HG03342 (cell line): ENCODE data around the gene SQOR.
A peak's percentile ranks its signal among the peaks of the same experiment; 100 is the strongest.

Experiments used
- ATAC-seq: cut with Tn5 transposase; IDR thresholded peaks from one replicate; pipeline ENCODE4 v1.9.1; 2021; ENCODE audit warnings: mild to moderate bottlenecking, moderate library complexity; ENCODE audit not compliant: unreplicated experiment

The SQOR gene

DNA sequence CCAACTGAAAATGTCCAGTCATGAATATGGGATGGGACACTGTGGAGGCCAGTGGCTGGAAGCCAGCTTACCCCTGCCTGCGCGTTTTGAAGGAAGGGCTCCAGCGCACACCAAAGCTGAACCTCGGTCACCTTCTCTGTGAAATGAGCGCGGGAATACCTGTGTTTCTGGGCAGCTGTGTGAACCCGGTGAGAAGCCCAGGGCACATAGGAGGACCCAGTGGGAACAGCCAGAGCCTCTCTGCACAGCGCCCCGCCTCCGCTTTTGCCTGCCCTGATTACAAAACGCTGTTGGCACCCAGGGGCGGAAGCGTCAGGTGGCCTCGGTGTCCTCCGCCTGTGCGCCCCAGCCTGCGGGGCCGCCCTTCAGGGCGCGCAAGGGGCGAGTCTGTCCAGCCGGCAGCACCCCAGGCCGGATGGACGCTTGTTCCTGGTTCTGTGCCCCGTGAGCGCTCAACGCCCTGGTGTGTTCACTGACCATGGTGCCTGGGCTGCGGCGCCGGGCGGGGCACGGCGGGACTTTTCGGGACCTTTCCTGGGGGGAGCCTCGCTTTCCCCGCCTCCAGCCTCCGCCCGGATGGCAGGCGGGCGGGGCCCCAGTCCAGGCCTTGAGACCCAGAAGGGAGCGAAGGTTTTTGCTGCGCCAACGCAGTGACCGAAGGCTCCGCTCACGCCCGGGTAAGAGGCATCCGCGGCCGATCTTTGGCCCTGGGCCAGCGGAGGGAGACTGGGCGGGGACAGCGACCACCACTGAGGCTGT is at the start of gene SQOR:
Gene SQOR (plus strand): TSS at position 598 of the 759 bp plus-strand sequence. CDS start 23,895 bp downstream, outside the sequence.
- ATAC-seq, result peak; percentile 64

DNA sequence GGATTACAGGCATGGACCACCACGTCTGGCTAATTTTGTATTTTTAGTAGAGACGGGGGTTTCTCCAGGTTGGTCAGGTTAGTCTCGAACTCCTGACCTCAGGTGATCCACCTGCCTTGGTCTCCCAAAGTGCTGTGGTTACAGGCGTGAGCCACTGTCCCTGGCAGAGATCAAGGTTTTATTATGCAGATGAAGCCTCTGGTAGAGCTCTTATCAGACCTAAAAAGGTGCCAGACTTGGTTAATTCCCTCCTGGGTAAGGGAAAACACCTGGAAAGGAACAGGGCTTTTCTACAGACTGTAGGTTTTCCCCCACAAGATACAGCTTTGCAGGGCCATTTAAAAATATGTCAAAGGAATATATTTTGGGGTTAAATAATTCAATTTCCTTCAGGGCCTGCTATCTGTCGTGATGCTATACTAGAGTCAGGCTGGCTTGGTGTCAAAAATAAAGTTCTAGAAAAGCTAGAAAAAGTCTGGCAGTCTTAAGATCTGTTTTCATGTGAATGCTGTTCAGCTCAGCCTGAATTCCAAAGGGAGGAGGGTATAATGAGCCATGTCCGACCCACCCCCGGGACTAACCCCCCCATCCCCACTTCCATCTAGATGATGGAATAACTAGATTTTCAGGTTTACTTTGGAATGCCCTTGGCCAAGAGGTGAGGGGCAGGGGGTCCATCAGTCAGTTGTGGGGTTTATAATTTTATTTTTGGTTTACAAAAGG is 49.6 kb upstream of the SQOR start:
- no peak for ATAC-seq

DNA sequence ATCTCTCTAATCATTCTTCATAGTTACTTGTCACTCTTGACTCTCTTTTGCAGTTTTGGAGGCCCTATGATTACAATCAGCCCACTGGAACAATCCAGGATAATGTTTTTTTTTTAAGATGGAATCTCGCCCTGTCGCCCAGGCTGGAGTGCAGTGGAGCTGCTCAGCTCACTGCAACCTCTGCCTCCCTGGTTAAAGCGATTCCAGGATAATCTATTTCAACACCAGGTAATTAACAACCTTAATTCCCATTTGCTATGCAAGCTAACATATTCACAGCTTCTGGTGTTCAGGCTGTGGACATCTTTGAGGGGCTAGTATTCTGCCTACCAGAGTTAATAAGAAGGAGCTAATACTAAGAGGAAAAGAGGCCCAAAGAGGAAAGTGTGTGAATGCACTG is 48.7 kb upstream of the SQOR start:
- ATAC-seq, result no peak

DNA sequence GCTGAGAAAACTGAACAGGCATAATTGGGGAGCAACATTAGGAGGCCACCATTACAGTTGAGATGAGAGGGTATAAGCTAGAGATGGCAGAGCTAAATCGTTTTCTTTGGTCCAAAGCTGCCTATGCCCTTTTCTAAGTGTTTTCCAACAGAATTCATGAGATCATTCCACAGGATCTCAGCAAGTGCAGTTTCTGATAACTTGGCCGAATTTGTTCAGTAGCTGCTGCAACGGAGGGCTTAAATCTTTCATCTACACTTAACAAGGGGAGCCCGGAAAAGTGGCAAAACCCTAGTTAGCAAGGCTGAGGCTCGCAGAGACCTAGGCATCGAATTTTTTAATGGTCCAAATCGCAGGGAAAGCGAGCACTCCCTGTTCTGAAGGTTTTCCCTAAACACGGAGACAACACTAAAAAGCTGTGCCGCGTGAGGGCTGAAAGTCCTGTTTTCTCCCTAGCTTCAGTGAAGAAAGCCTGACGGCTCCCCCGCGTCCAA is 48.2 kb upstream of the SQOR start:
- ATAC-seq, result peak; percentile 2

DNA sequence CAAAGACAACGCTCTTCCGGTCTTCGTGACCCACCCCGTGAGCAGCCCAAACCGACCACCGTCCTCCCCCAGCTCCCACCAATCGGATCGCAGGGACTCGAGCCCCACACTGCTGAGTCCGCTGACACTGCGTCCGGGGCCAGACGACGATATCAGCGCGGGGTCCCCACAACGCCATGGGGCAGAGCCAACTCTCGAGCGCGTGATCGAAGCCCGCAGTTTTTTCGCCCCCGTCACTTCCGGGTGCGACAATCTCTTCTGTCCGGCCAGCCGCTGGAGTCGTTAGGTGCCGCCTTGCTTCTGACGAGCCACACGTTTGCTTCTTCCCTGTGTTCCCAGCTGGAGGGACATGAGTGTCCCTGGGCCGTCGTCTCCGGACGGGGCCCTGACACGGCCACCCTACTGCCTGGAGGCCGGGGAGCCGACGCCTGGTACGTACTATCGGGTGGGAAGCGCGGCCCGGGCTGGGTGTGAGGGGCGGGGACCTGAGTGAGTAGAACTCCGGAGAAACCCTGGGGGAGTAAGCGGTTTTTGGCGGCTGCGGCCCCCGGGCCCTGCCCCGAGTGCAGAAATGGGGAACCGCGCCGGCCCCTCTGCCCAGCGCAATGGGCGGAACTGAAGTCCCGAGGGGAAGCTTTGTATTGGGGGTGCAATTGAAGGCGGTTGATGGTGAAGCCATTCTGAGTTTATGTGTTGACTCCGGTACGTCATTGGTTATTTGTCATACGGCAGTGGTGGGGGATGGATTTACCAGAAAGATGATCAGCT is 47.5 kb upstream of the SQOR start, which contains the start of gene BLOC1S6:
Gene BLOC1S6 (plus strand): TSS at position 285 of the 768 bp plus-strand sequence. CDS start 65 bp downstream, at position 350.
- peak; percentile 78 for ATAC-seq

DNA sequence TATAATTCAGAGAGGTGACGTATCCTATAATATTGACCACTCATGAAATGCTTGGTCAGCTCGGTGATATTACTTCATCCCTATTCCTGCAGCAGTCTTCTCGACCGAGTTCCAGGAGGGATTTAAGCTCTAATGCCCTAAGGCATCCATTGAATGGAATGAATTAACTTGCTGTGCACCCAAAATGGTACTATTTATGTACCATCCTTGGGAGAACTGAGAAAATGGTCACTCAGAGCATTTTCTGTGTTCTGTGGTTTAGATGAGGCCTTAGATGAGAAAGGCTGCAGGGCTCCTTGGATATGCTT is 47.0 kb upstream of the SQOR start:
- no peak for ATAC-seq

DNA sequence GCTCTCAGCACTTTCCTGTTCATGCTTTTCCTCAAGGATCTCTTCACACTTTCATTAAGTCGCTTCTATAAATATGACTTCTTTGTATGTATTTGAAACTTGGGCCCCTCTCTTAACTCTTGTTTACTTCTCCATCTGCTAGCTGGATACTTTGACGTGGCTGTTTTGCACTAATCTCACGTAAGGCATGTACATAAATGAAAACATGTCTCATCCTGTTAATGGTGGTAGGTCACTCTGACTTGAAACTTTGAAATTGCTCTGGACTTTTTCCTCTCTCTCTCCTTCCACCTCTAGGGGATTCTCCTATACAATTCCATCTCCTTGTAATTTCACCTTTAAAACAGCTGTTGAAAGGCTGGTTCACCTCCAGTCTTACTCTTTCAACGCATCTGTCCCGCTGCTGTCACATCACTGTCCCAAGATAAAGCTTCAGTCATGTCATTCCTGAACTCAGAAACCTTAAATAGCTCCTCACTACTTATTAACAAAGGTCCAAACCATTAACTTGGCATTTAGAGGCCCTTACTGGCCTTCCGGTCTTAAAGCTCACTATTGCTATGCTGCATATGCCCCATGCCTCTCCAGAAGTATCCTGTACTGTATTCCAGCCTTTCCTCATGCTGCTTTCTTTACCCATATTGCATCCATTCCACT is 46.5 kb upstream of the SQOR start:
- ATAC-seq, result no peak

DNA sequence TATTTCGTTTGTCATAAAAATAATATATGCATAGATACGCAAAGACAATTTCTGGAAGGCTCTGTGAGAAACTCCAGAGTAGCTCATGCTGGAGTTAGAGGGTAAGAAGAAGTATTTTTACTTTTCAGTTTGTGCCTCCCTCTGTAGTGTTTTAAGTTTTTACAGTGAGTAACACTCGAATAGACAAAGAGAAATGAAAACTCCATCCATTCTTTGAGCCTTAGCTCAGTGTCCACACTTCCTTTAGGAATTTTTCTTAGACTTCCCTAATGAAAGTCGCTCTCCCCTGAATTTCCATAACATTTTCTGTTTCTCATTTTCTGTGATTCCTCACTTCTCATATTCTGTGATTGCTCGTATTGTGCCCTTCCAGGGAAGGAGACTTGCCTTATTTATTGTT is 45.6 kb upstream of the SQOR start:
- no peak for ATAC-seq

DNA sequence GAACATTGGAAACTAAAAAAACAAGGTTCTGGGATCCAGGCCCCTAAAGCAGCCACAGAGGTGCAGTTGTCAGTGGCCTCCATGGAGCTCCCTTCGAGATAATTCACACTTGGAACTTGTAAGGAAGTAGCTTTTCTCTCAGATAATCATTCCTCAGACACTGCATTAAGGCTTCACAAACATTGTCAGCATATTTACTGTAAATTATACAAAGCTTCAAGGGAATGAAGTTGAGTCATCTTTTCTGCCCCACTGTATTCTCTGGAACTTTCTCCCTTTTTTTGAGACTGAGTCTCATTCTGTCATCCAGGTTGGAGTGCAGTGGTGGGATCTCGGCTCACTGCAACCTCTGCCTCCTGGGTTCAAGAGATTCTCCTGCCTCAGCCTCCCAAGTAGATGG is 40.5 kb upstream of the SQOR start:
- ATAC-seq, result no peak

DNA sequence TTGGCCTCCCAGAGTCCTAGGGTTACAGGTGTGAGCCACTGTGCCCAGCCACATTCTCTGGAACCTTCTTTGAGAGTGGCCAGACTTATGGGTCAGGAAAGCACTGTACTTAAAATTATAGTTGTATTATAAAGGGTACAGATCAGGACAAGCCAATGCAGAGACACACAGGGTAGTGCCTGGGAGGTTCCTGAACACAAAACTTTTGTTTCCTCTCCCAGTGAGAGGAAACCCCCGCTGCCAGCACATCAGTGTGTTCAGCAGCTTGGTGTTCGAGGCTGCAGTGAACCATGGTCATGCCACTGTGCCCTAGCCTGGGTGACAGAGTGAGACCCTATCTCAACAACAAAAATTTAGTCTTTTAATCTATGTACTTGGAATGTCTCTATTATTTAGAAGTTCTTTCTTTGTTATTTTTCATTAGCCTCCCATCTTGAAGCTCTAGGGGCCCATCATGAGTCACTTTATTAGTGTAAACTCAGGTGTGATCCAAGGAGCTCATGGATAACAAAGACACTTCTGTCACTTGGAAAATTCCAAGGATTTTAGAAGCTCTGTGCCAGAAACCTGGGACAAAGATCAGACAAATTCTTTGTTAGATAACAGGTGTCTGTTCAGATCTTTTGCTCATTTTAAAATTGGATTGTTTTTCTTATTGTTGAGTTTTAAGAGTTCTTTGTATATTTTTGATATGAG is 39.8 kb upstream of the SQOR start:
- ATAC-seq, result no peak

DNA sequence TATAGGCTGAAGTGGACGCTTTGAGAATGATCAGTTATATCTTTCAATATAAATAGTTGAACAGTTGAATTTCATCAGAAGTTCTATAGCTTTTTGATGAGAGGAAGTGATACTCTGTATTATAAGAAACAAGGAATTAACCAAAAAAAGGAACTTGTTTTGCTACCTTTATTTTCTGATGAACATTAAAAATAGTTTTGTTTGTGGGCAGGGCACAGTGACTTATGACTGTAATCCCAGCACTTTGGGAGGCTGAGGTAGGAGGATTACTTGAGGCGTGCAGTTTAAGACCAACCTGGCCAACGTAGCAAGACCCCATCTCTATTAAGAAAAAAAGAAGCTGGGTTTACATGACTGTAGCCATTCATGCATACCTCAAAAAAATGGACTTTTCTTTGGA is 30.9 kb upstream of the SQOR start:
- ATAC-seq, result no peak

DNA sequence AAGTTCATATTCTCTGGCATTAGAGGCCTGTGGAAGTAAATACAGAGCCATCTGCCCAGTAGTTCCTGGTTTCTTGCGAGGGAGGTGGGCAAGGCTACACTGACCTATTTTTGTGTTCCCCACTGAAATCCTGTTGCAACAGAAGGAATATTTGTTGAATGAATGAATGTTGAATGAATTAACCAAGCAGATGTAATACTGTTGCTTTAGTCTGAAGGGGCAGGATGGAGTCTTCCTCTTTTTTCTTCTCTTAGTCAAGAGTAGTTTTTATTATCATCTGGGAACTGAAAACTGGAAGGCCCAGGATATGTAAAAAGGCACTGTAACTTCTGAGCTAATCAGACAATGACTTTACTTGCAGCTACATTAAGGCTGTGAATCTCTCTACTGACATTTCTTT is 30.5 kb upstream of the SQOR start:
- no peak for ATAC-seq

DNA sequence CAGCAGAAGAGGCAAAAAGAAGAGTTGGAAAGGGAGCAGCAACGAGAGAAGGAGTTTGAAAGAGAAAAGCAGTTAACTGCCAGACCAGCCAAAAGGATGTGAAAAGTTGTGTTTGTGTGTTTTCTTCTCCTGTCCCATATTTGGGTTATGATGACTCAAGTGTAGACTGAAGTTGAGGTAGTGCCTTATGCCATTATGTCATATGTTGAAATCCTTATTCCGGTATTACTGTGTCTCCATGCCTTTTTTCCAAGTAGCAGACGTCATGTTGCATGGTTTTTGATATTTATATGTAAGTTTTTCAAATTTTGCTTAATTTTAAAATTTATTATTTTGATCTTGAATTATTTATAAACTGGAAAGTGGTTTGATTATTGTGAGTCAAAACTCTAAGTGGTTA is 28.4 kb upstream of the SQOR start:
- ATAC-seq, result no peak

DNA sequence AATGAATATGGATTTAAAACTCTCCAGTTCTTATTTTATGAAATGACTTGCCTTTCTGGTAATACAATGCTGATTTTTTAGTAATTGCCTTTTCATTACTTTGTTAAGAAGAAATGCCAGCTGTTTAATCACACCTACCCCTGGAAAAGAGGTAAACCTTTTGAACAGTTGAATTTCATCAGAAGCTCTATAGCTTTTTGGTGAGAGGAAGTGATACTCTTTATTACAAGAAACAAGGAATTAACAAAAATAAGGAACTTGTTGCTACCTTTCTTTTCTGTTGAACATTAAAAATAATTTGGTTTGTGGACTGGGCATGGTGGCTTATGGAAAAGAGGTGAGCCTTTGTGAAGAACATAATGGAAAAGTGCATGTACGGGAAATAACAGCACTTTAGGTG is 28.0 kb upstream of the SQOR start:
- ATAC-seq, result no peak

DNA sequence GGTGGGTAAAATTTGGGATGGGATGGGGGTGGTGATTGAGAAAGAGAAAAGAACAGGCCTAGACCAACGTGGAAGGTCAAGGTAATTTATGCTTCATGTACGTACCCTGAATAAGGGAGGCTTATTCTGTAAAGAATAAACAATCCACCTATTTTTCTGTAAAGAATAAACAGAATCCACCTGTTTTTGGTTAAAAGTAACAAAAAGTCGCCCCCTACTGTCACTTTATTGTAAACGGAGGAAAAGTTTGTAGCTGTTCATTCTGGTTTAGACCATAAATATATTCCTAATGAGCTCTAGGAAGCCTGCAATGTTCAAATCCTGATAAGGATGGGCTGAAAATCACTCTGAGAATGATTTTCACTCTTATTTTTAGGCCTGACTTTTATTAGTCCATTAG is 23.5 kb upstream of the SQOR start:
- ATAC-seq, result no peak

DNA sequence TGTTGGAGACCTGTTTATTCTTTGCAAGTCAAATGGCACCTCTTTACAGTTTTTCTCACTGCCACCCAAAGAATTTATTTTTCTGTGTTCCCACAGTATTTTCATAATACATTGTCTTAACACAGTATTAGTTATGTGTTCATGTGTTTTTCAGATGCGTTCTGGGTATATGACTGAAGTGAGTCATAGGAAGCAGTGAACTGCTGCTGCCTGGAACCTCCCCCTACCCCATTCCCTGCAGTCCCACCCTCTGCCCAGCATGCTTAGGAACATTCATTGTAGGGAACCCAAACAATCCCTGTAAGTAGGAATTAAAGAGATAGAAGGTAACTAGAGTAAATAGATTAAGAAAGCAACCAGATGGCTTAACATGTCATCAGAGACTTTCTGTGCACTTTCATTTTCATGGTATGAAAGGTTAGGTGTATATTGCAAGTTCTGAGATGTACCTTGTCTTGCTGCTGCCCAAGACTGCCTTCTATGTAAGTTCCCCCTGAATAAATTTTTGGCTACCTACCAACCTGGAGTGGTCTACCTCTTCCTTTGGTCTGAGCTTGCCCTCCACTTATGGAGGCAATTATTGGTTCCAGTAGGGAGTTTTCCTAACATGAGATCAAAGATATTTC is 21.9 kb upstream of the SQOR start:
- no peak for ATAC-seq

DNA sequence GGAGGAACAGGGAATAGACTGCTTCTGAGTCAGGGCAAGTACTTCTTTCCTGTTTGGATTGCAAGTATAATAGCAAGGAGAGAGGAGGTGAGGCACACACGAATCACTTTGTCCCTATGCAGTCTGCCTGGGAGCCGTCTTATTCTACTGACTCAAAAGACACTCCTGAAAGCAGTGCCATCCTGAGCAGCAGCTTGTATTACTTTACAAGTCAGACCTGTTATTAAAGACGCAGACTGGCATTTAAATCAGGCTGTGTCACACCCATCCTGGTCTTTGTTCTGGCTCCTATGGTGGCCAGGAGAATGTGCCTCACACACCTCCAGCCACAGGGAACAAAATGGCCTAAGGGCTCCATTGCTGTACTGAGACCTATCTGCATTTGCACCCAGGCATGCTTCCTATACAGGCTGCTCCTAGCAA is 17.9 kb upstream of the SQOR start:
- ATAC-seq, result no peak

DNA sequence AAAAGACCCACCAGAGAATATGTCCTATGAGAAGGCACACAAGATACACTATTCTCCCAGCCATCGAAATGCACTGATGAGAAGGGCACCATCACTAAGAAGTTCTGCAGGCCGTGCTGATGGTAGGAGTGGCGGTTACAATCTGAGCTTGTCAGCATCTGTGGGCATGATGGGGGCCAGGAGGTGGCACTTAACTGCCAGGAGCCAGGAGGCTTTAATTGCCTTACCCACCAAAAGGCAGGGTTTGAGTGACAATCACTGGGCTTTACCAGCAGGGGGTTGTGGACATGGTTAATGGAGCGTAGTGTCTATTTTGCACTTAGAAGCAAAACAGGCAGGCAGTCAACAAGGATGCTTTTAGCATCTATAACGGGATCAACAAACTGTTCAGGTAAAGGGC is 16.0 kb upstream of the SQOR start:
- ATAC-seq, result no peak

DNA sequence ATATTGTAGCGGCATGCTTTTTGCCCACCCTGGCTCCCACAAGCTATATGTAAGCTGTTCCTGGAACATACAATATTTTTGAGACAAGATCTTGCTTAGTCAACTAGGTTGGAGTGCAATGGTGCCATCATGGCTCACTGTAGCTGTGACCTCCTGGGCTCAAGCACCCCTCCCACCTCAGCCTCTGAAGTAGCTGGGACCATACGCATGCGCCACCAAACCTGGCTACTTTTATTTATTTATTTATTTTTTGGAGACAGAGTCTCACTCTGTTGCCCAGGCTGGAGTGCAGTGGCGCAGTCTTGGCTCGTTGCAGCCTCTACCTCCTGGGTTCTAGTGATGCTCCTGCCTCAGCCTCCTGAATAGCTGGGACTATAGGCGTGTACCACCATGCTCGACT is 6.7 kb upstream of the SQOR start:
- ATAC-seq, result no peak
